T-helper 17 cell (primary cell): ENCODE measurements around the gene PCOLCE2. TPM values are rescaled to one million over a fixed set of nuclear protein-coding genes. Genes with fewer than 3 reads are reported as not detected.

ENCODE experiments used
- ATAC-seq: fragments of 150-1000 bp; cut with Tn5 transposase; 2 replicates; pipeline ENCODE4 v1.10.0; 2021; ENCODE audit warnings: mild to moderate bottlenecking, moderate library complexity
- DNase-seq, 3 donors: peaks; one replicate each; pipeline versions ENCODE4 v3.0.0 to v3.0.0-alpha.2; 2020 to 2021
- H3K9me3 ChIP-seq: one replicate; pipeline ENCODE4 v1.7.0; 2013; ENCODE audit warnings: low read length, mild to moderate bottlenecking; ENCODE audit not compliant: control insufficient read depth, poor library complexity, severe bottlenecking
- H3K27ac Mint-ChIP-seq: one replicate; pipeline ENCODE4 v1.8.0; 2022; ENCODE audit warnings: mild to moderate bottlenecking, moderate library complexity, mixed read lengths
- H3K27me3 Mint-ChIP-seq: one replicate; pipeline ENCODE4 v1.8.0; 2022; ENCODE audit warnings: mixed read lengths
- H3K36me3 Mint-ChIP-seq: one replicate; pipeline ENCODE4 v1.8.0; 2022; ENCODE audit warnings: low read depth, mixed read lengths
- H3K4me1 Mint-ChIP-seq: one replicate; pipeline ENCODE4 v1.8.0; 2022; ENCODE audit warnings: mild to moderate bottlenecking, mixed read lengths
- H3K4me3 Mint-ChIP-seq: one replicate; pipeline ENCODE4 v1.8.0; 2022; ENCODE audit warnings: mild to moderate bottlenecking, moderate library complexity, mixed read lengths
- total RNA-seq, 4 donors: library from RNA in 2 of 4; stranded (reverse) in 2 of 4; gene quantifications; one replicate each; pipeline ENCODE4 v1.2.3 and lab custom pipeline; 2022 to 2026

PCOLCE2 gene
- total RNA-seq, 2 donors from 2014 or later = not detected

DNA sequence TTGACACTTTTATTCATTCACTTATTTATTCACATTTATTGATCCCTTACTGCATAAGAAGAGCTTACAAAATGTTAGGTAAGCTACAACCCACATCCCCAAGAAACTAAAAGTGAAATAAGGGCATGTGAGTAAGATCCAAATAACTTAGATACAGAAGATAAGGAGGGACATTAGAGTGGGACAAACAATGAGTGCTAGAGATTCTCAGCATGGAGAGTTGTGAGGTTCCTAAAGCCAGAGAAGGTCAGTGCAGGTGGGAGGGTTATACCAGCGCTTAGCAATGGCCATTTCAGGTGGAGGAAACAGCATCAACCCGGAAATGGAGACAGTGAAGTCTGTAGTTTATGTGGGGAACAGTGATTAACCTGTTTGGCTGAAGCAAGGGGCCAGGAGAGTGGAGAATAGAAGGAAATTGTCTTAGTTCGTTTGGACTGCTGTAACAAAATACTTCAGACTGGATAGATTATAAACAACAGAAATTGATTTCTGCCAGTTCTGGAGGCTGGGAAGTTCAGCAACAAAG is 25.5 kb upstream of the PCOLCE2 start:
- no peak for ATAC-seq
- Mint-ChIP-seq H3K4me3 (no peak overlapping the region), H3K27me3 (peaks cover 35% of the 10 kb centered on the region), H3K27ac (no peak overlapping the region), H3K4me1 (no peaks in the 10 kb centered on the region), H3K36me3 (no peaks in the 10 kb centered on the region)
- H3K9me3 ChIP-seq = no peaks in the 10 kb centered on the region
- DNase-seq = no peak

DNA sequence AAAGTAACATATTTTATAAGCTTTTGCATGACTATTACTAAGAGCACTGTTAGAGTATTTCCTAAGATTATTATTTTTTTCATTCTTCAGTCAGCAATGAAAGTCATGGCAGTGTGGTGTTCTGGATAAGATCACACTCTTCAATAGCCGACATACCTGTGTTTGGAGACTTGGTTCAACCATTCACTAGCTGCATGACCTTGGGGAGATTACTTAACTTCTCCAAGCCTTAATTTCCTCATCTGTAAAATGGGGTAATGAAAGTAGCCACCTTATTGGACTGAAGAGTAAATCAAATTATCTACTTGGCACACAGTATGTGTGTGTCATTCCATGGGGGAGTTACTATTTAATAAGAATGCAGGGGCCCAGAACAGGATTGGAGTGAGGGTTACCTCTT is 24.5 kb upstream of the PCOLCE2 start:
- Mint-ChIP-seq H3K4me1 (no peaks in the 10 kb centered on the region), H3K27ac (no peak overlapping the region), H3K27me3 (peaks cover 39% of the 10 kb centered on the region), H3K4me3 (no peak overlapping the region), H3K36me3 (no peaks in the 10 kb centered on the region)
- DNase-seq (no peak), ATAC-seq (no peak)
- no peaks in the 10 kb centered on the region for H3K9me3 ChIP-seq

DNA sequence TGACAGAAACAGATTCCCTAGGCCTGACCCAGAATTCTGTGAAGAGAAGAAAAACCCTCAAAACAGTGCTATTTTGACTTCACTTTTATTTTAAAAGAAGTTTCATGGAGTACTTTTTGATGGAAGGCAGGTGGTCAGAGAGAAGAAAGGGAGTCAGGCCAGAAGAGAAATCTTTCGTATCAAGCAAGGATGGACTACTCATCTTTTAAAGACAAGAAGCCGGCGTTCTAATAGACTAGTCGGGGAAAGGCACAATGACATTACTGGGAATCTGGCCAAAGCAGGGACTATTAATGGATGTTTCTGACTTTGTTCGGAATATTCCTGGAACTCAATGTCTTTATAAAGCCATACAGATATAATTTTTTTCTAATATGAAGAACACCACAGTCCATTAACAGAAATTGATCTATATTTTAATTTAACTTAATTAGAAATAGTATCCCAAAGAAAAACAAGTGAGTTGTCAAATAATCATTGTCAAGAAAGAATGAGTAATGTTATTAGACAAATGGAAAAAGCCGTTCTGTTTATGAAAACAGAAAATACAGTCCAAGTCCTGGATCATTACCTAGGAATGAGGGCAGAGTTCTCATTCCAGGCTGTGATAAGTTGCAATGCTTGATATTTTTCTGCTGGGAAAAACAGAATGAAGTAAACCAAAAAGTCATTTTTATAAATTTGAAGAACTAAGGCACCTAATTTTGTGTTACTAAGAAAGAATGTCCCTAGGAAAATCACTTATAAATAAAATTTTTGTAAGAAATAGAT is 23.7 kb upstream of the PCOLCE2 start:
- no peak overlapping the region for H3K4me3 Mint-ChIP-seq
- DNase-seq (no peak), ATAC-seq (no peak)
- no peak overlapping the region for H3K27ac Mint-ChIP-seq
- H3K9me3 ChIP-seq = no peaks in the 10 kb centered on the region
- H3K27me3 Mint-ChIP-seq = peaks cover 39% of the 10 kb centered on the region
- no peaks in the 10 kb centered on the region for H3K4me1 Mint-ChIP-seq
- no peaks in the 10 kb centered on the region for H3K36me3 Mint-ChIP-seq

DNA sequence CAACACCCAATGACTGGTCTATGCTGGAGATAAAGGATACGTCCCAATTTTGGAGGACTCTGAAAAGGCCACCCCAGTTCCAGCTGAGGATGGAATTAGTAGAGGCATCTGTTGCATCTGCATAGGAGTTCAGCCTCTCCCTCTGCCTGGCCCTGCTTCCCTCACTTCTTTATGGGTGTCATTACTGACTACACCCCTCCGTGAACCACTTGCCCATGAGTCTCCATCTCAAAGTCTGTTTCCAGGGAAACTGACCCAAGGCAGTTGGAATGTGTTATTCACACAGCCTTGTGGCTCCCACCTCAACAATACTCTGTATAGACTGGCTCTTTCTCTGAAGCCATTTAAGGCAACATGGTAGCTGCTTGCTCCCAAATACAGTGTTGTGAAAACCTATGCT is 21.4 kb upstream of the PCOLCE2 start:
- no peak overlapping the region for H3K27ac Mint-ChIP-seq
- H3K36me3 Mint-ChIP-seq = no peaks in the 10 kb centered on the region

DNA sequence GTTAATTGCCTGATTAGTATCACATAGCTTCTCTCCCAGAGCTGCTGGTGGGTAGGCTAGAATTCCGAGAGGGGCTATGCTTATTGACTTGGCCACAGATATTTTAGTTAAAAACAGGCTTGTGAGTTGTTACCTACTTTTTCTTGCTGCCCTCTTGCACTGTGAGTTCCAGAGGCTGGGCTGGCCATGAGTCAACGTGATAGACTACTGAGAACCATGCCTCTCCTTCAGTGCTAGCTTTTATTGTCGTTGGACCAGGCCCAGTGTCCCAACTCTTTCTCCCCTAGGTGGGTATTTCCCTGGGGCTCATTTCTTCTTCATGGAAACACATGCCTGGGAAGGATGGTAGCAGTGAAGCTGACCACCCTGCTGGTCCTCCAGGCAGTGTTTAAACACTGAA is 20.4 kb upstream of the PCOLCE2 start:
- H3K9me3 ChIP-seq = no peaks in the 10 kb centered on the region
- Mint-ChIP-seq H3K27me3 (peaks cover 64% of the 10 kb centered on the region), H3K36me3 (no peaks in the 10 kb centered on the region), H3K4me1 (peaks cover 4% of the 10 kb centered on the region), H3K4me3 (no peak overlapping the region), H3K27ac (no peak overlapping the region)
- DNase-seq (no peak), ATAC-seq (no peak)

More for the DNA sequence above, 21.4 kb upstream of the PCOLCE2 start:
- peaks cover 57% of the 10 kb centered on the region for H3K27me3 Mint-ChIP-seq
- no peak for ATAC-seq
- no peak overlapping the region for H3K4me3 Mint-ChIP-seq
- peaks cover under 1% of the 10 kb centered on the region for H3K4me1 Mint-ChIP-seq
- no peaks in the 10 kb centered on the region for H3K9me3 ChIP-seq
- DNase-seq = no peak

DNA sequence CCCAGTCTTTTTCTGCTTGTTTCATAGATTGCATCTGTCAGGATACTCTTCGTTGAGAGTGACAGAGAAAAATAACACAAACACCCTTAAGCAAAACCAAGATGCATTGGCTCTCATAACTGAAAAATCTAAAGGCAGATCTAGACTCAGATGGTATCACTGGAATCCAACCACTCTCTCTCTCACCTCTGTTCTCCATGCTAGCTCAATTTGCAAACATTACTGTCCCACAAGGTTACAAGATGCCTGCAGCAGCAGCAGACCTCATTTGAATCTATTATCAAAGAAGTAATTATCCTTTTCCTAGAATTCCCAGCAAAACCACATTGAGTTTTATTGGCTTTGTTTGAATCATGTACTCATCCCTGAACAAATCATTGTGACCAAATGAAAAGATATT is 19.1 kb upstream of the PCOLCE2 start:
- Mint-ChIP-seq H3K36me3 (no peaks in the 10 kb centered on the region), H3K4me1 (peaks cover 4% of the 10 kb centered on the region), H3K4me3 (no peak overlapping the region), H3K27ac (no peak overlapping the region), H3K27me3 (peaks cover 74% of the 10 kb centered on the region)
- no peak for DNase-seq
- ATAC-seq = no peak
- no peaks in the 10 kb centered on the region for H3K9me3 ChIP-seq

DNA sequence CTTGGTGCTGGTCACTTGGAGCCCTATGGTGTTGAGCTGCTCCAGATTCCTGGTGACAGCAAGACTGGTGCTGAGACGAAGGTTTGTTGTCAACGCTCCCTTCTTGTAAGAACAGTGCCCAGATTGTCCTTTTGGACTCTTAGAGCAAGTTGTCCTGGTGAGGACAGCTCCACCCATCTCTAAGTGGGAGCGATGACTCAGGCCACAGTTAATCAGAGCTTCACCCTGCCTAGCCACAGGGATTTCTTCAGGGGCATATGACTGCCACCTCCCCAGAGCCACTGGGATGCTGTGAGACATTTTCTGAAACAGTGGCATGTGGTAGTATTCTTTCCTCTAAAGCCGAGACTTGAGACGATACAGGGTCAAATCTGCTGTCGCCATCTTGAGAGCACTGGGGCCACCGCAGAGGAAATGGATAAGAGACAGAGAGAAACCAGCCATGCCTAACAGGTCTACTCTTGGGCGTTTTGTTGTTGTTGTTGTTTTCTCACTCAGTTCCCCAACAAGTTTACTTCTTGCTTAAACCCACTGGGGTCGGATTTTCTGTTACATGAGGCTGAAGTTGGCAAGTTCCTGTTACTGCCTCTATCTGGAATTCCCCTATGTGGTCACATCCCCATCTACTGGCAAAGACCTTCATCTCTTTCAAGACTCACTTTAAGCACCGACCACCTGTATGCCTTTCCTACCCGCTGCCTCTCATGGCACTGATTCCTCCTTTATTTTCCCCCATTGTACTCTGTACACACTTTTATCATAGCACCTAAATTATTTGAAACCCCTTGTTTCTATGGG is 16.0 kb upstream of the PCOLCE2 start:
- no peak overlapping the region for H3K4me3 Mint-ChIP-seq
- peaks cover 2% of the 10 kb centered on the region for H3K36me3 Mint-ChIP-seq
- peak; percentile 50 for ATAC-seq
- peaks cover 6% of the 10 kb centered on the region for H3K4me1 Mint-ChIP-seq
- no peak for DNase-seq
- peaks cover 78% of the 10 kb centered on the region for H3K27me3 Mint-ChIP-seq
- H3K9me3 ChIP-seq = no peaks in the 10 kb centered on the region
- H3K27ac Mint-ChIP-seq = no peak overlapping the region

DNA sequence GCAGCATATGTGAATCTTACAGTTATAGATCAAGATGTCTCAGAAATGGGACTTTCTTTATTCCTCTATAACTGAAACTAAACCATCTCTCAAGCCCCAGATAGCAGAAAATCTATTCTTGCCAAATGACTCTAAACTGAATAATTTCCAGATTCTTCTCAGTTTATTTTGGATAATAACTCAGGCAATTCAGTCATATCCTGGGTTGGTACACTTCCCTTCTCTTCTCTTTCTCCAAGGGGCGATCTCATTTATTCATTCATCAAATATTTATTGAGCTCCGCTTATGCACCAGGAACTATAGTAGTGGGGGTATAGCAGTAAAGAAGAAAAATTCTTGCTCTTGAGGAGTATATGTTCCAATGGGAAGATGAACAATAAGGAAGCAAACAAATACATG is 13.5 kb upstream of the PCOLCE2 start:
- no peak for ATAC-seq
- Mint-ChIP-seq H3K4me1 (peaks cover 6% of the 10 kb centered on the region), H3K27me3 (peaks cover 56% of the 10 kb centered on the region), H3K27ac (no peak overlapping the region), H3K36me3 (peaks cover 2% of the 10 kb centered on the region), H3K4me3 (no peak overlapping the region)
- H3K9me3 ChIP-seq = no peaks in the 10 kb centered on the region
- DNase-seq = no peak

DNA sequence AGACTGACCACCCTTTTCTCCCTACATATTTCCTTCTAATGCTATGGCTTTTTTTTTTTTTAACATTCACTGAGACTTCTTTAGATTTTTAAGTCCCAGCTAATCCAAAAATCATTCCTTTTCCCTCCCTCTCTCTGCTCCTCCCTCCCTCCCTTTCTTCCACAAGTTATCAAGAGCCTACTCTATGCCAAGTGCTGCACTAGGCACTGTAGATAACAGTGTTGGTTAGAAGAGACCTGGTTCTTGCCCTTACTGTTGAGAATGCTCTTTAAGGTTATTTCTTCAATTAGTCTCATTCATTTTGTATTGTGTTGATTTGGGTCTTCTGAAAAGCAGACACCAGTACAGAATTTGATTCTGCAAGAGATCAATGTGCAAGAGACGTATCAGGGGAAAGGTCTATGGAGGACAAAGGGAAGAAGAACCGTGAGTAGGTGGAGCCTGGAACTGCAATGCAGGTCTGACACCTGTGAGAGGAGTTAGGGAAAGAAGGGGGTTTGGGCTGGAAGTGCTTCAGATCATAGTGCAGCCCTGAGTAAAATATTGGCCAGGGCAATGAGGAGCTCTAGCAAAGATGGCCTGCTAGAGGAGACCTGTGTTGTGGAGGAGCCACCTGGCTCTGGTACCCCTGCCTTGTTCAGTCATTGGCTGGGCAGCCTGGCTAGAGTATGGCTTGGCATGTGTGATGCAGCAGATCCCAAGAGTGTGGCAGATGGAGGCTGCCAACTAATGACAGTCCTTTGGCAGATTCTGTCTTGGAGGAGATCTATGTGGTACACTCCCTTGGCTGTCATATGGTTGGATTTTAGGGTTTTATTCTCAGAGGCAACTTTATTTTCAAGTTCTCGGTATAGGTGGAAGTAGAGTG is 9.7 kb upstream of the PCOLCE2 start:
- no peak overlapping the region for H3K4me3 Mint-ChIP-seq
- H3K4me1 Mint-ChIP-seq = peaks cover 2% of the 10 kb centered on the region
- H3K9me3 ChIP-seq = no peaks in the 10 kb centered on the region
- no peak for DNase-seq
- ATAC-seq = no peak
- no peak overlapping the region for H3K27ac Mint-ChIP-seq
- peaks cover 35% of the 10 kb centered on the region for H3K27me3 Mint-ChIP-seq
- peaks cover 2% of the 10 kb centered on the region for H3K36me3 Mint-ChIP-seq

DNA sequence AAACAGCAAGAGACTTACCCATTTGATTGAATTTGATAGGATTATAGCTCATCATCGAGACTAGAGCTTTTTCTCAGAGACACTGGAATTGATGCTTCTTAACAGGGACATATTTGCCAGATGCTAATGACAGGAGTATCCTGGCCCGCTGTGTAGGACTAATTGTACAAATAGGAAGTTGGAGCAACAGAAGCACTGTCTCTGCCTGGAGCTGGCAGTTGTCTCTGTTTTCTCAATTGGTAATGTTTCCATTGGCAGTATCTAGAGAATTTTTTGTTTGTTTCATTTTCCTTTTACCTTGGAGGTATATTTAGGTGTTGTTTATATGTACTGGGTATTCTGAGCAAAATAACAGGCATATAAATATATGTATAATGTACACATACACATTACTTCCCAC is 8.9 kb upstream of the PCOLCE2 start:
- no peak for DNase-seq
- H3K27ac Mint-ChIP-seq = no peak overlapping the region
- peaks cover 34% of the 10 kb centered on the region for H3K27me3 Mint-ChIP-seq
- ATAC-seq = no peak
- H3K9me3 ChIP-seq = no peaks in the 10 kb centered on the region
- H3K36me3 Mint-ChIP-seq = peaks cover 2% of the 10 kb centered on the region
- H3K4me1 Mint-ChIP-seq = peaks cover 2% of the 10 kb centered on the region
- no peak overlapping the region for H3K4me3 Mint-ChIP-seq

DNA sequence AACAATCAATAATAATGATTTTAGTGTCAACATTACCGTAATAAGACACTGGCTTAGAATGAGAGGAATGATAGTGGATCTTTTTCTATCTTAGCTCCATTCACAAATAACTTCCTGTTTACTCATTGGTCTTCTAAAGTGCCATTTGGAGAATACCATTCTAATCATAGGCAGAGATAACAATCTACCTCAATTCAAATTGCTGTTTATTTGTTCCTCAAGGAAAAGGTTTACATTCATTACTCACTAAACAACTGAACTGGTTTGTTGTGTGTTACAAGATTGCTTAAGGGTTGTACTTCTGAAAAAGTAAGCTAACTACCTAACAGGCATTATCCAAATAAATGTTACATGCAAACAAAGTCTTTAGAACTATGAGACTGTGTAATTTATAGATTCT is 8.1 kb upstream of the PCOLCE2 start:
- Mint-ChIP-seq H3K4me1 (no peaks in the 10 kb centered on the region), H3K36me3 (no peaks in the 10 kb centered on the region), H3K27ac (no peak overlapping the region), H3K27me3 (peaks cover 34% of the 10 kb centered on the region), H3K4me3 (no peak overlapping the region)
- ATAC-seq (no peak), DNase-seq (no peak)
- no peaks in the 10 kb centered on the region for H3K9me3 ChIP-seq

DNA sequence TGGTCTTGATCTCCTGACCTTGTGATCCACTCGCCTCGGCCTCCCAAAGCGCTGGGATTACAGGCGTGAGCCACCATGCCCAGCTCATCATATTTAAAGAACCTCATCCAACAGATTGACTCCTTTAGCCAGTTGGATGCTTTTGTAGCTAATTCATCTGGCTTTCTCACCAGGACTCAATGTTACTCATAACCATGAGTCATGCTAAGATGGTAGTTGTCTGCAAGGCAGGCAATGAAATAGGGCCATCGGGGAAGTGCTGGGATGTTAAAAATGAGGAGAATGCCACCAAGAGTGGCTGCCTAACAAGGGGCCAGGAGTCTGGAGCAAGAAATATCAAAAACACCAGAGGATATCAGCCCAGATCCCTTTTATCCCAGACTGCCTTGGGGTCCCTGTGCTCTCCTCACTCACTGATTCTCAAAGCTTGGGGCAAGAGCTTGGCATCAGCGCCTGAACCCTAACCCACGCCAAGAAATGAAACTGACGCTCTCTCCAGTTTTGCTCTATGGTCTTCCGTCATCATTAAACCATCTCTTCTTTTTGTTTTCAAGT is 7.4 kb upstream of the PCOLCE2 start:
- Mint-ChIP-seq H3K4me1 (no peaks in the 10 kb centered on the region), H3K4me3 (no peak overlapping the region), H3K36me3 (no peaks in the 10 kb centered on the region), H3K27me3 (peaks cover 37% of the 10 kb centered on the region), H3K27ac (no peak overlapping the region)
- no peaks in the 10 kb centered on the region for H3K9me3 ChIP-seq
- no peak for DNase-seq
- no peak for ATAC-seq

DNA sequence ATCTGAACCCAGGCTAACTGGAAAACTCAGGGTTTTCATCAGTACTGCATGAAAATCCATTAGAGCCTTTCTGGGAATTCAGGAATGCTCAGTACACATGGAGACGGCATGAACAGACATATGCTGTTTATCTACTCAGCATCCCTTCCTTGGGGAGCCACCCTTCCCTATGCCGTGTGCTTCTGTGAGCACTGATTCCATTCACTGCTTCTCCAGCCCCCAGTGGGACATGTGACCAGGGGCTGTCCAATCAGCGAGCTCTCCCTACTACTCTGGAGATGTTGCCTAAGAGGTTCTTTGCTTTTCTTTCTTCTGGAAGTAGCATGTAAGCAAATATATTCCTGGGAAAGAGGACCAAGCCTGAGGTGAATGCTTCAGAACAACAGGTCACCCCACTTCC is 5.6 kb upstream of the PCOLCE2 start:
- ATAC-seq (no peak), DNase-seq (no peak)
- H3K9me3 ChIP-seq = no peaks in the 10 kb centered on the region
- Mint-ChIP-seq H3K4me3 (no peak overlapping the region), H3K4me1 (peaks cover under 1% of the 10 kb centered on the region), H3K27me3 (peaks cover 42% of the 10 kb centered on the region), H3K27ac (no peak overlapping the region), H3K36me3 (no peaks in the 10 kb centered on the region)
